Natural killer cell (primary cell): ENCODE results near the gene WNT3A. TPM values are rescaled to one million over a fixed set of nuclear protein-coding genes. Genes with fewer than 3 reads are reported as not detected.

Source experiments
- ATAC-seq, 3 donors: fragments of 150-1000 bp in 2 of 3; fragments of 200-7000 bp in 1 of 3; cut with Tn5 transposase; 1 replicate in 1 of 3; 2 replicates in 2 of 3; pipeline ENCODE4 v1.10.0; 2021; ENCODE audit warnings: mild to moderate bottlenecking in 2 of 3, moderate library complexity in 2 of 3
- DNase-seq, 2 donors: peaks; one replicate each; pipeline versions ENCODE4 v3.0.0 to v3.0.0-alpha.2; 2013 to 2021; ENCODE audit warnings: mixed read lengths in 1 of 2
- H3K27ac ChIP-seq: one replicate; pipeline ENCODE4 v1.5.1; 2013; ENCODE audit warnings: mild to moderate bottlenecking, low read length
- H3K27me3 ChIP-seq: one replicate; pipeline ENCODE4 v1.6.1; 2013; ENCODE audit warnings: low read length; ENCODE audit not compliant: control insufficient read depth, insufficient read depth
- H3K36me3 ChIP-seq: one replicate; pipeline ENCODE4 v1.6.1; 2013; ENCODE audit warnings: low read length; ENCODE audit not compliant: control insufficient read depth, insufficient read depth
- H3K4me1 ChIP-seq: one replicate; pipeline ENCODE4 v1.6.1; 2013; ENCODE audit warnings: low read length; ENCODE audit not compliant: control insufficient read depth, insufficient read depth
- H3K4me3 ChIP-seq: one replicate; pipeline ENCODE4 v1.5.1; 2013; ENCODE audit warnings: low read length
- H3K9me3 ChIP-seq: one replicate; pipeline ENCODE4 v1.6.1; 2013; ENCODE audit warnings: low read length; ENCODE audit not compliant: control insufficient read depth, insufficient read depth
- H3K27ac Mint-ChIP-seq, 2 donors: one replicate each; pipeline ENCODE4 v1.8.0; 2022; ENCODE audit warnings: mild to moderate bottlenecking in 2 of 2, mixed read lengths in 2 of 2, moderate library complexity in 1 of 2
- H3K27me3 Mint-ChIP-seq, 2 donors: one replicate each; pipeline ENCODE4 v1.8.0; 2022; ENCODE audit warnings: low read depth in 2 of 2, mixed read lengths in 2 of 2
- H3K36me3 Mint-ChIP-seq: one replicate; pipeline ENCODE4 v1.8.0; 2022; ENCODE audit warnings: mixed read lengths
- H3K4me1 Mint-ChIP-seq, 2 donors: one replicate each; pipeline ENCODE4 v1.8.0; 2022; ENCODE audit warnings: mixed read lengths in 2 of 2
- H3K4me3 Mint-ChIP-seq: one replicate; pipeline ENCODE4 v1.8.0; 2022; ENCODE audit warnings: mild to moderate bottlenecking, moderate library complexity, mixed read lengths
- H3K9me3 Mint-ChIP-seq, 2 donors: one replicate each; pipeline ENCODE4 v1.8.0; 2022; ENCODE audit warnings: mixed read lengths in 2 of 2
- WGBS: methylation state at CpG from one replicate; pipeline ENCODE4 v1.1.7; 2013; ENCODE audit warnings: missing lambda C conversion rate; ENCODE audit not compliant: insufficient coverage; 5-methylcytosine and 5-hydroxymethylcytosine counted together
- intact Hi-C: fragments of 100-400 bp; cut with micrococcal nuclease; formaldehyde crosslinking; loops from one replicate; pipeline ENCODE4 v1.14.2; 2022
- total RNA-seq, 4 donors: library from RNA; stranded (reverse); fragments of 120-200 nt in 1 of 4; gene quantifications; one replicate each; pipeline versions ENCODE4 v1.2.3 to v1.2.4, GENCODE V29; 2013 to 2022
- TF ChIP-seq, protein P1 (sequence below): fragments of 200-600 bp; IDR thresholded peaks from one replicate; pipeline ENCODE4 v1.8.0; 2022; ENCODE audit warnings: antibody characterized with exemption

Gene WNT3A
- total RNA-seq, 3 donors from 2014 or later (not counting 1 experiment from before 2014, with no cell fraction given) = not detected

- no peak overlapping the region for H3K4me3 ChIP-seq
- no peak overlapping the region for H3K27ac ChIP-seq
- H3K27me3 ChIP-seq = peaks cover 2% of the 10 kb centered on the region
- Mint-ChIP-seq H3K9me3 (no peaks in the 10 kb centered on the region), H3K27ac (no peak overlapping the region), H3K27me3 (peaks cover 27 to 42% of the 10 kb centered on the region in 2 donors), H3K4me1 (no peaks in the 10 kb centered on the region), H3K36me3 (no peaks in the 10 kb centered on the region), H3K4me3 (no peak overlapping the region)
- 87% methylated on average over 12 of the region's 12 CpGs for WGBS
- intact Hi-C loops = no loop called here
- no peak for ATAC-seq
- TF ChIP-seq, protein P1, sequence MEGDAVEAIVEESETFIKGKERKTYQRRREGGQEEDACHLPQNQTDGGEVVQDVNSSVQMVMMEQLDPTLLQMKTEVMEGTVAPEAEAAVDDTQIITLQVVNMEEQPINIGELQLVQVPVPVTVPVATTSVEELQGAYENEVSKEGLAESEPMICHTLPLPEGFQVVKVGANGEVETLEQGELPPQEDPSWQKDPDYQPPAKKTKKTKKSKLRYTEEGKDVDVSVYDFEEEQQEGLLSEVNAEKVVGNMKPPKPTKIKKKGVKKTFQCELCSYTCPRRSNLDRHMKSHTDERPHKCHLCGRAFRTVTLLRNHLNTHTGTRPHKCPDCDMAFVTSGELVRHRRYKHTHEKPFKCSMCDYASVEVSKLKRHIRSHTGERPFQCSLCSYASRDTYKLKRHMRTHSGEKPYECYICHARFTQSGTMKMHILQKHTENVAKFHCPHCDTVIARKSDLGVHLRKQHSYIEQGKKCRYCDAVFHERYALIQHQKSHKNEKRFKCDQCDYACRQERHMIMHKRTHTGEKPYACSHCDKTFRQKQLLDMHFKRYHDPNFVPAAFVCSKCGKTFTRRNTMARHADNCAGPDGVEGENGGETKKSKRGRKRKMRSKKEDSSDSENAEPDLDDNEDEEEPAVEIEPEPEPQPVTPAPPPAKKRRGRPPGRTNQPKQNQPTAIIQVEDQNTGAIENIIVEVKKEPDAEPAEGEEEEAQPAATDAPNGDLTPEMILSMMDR = no peak
- DNase-seq = no peak
- no peaks in the 10 kb centered on the region for H3K9me3 ChIP-seq
- no peaks in the 10 kb centered on the region for H3K4me1 ChIP-seq
- H3K36me3 ChIP-seq = no peaks in the 10 kb centered on the region
These were observed 23.8 kb downstream of the WNT3A start for GRCh38 chr1:228030451-228031201.

DNA sequence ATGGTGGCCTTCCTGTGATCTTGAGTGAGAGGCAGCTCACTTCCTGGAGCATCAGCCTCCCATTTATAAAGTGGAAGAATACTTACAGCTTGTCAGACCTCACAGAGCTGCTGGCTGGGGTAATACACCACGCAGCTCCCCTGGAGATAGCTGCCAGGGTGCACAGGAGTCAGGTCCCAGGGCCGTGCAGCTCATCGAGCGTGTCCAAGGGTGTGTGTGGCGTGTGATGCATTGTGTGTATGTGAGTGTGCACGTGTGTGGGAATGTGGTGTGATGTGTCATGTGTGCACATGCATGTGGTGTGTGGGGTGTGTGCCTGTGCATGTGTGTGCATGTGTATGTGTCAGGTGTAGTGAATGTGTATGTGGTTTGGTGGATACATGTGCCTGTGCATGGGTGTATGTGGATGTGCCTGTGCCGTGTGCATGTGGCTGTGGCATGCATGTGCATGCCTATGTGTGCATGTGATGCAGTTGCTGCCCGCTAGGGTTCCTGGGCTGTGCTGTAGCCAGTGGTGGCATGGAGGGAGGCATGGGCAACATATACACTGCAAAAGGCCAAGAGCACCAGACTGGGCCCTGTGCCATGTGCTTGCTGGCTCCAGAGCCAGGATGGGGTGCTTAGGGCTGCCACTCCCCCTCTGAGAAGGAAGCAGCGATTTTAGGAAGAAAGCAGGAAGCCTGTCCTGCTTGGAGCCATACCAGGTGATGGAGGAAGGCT lies 24.6 kb downstream of the WNT3A start:
- H3K4me3 Mint-ChIP-seq = no peak overlapping the region
- H3K4me3 ChIP-seq = no peak overlapping the region
- no peak overlapping the region for H3K27ac Mint-ChIP-seq
- H3K27me3 ChIP-seq = peaks cover 2% of the 10 kb centered on the region
- H3K36me3 Mint-ChIP-seq = no peaks in the 10 kb centered on the region
- H3K36me3 ChIP-seq = no peaks in the 10 kb centered on the region
- no peaks in the 10 kb centered on the region for H3K9me3 Mint-ChIP-seq
- H3K9me3 ChIP-seq = no peaks in the 10 kb centered on the region
- DNase-seq = no peak
- WGBS = 83% methylated on average over 9 of the region's 9 CpGs
- peaks cover 31 to 47% of the 10 kb centered on the region in 2 donors for H3K27me3 Mint-ChIP-seq
- ATAC-seq = peak in 1 of 3 donors; percentile 27
- no peak overlapping the region for H3K27ac ChIP-seq
- no peaks in the 10 kb centered on the region for H3K4me1 ChIP-seq
- no peaks in the 10 kb centered on the region for H3K4me1 Mint-ChIP-seq
- TF ChIP-seq, protein P1 = no peak
- intact Hi-C loops = no loop called here

DNA sequence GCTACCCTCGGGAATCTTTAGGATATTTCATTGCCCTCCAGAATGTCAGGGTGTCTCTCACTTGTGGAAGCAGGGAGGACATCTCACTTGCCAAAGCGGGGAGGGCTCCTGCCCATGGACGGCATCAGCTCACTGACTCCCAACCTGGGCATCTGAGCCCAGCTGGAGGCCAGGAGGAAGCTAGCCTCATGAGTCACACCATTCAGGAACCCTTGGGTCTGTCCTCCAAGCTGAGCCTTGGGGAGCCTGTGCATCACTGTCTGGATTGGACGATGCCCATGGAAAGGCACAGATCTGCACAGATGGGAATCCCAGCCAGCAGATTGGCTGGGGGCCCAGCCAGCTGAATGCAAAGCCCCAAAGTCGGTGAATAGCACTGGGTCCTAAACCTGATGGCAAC lies 25.2 kb downstream of the WNT3A start:
- TF ChIP-seq, protein P1 = no peak
- no peaks in the 10 kb centered on the region for H3K9me3 ChIP-seq
- intact Hi-C loops = no loop called here
- ATAC-seq = no peak
- WGBS = 85% methylated on average over 5 of the region's 5 CpGs
- H3K27me3 ChIP-seq = peaks cover 5% of the 10 kb centered on the region
- Mint-ChIP-seq H3K27me3 (peaks cover 29 to 48% of the 10 kb centered on the region in 2 donors), H3K36me3 (no peaks in the 10 kb centered on the region), H3K4me1 (no peaks in the 10 kb centered on the region), H3K27ac (no peak overlapping the region), H3K4me3 (no peak overlapping the region), H3K9me3 (no peaks in the 10 kb centered on the region)
- H3K4me3 ChIP-seq = no peak overlapping the region
- no peak for DNase-seq
- no peaks in the 10 kb centered on the region for H3K36me3 ChIP-seq
- no peaks in the 10 kb centered on the region for H3K4me1 ChIP-seq
- no peak overlapping the region for H3K27ac ChIP-seq
